Measurements from ENCODE around the gene MID2. TPM values are rescaled to one million over a fixed set of nuclear protein-coding genes. Genes with fewer than 3 reads are reported as not detected.

The MID2 gene
- total and polyA plus RNA-seq, 7 experiments from 2014 or later: 4.4 to 22.5 (median 16.2) TPM

DNA sequence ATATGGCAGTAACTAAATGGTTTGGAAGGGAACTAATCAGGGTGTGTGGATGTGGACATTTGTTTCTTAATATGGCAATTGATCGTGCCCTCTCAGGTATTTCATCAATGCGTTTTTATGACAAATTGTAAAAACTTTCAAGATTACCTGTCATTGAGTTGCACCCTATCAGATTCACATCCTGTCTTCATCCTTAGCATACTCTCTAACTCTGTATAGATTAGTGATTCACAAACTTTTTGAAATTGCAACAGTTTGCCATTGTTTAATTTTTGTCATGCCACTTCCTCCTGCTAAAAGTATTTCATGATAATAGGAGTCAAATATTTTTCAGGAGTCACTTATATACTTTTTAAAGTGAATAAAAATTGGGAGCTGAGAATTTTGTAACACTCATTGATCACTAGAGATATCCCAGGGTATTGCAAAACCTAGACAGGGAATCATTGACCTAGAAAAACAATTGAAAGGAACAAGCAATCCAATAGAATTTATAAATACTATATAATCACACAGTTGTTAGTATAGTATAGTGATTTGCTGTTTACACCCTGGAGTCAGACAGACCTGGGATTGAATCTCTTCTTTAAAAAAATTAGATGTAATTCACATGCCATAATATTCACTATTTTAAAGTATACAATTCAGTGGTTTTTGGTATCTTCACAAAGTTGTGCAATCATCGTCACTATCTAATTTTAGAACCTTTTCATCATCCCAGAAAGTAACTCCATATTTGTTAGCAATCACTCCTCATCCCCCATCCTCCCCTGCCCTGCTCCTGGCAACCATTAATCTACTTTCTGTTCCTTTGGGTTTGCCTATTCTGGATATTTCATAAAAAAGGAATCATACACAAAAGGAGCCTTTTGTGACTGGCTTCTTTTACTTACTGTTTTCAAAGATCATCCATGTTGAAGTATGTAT is 8.9 kb downstream of the MID2 start:
- Mint-ChIP-seq H3K4me3 (no peak overlapping the region), H3K4me1 (peaks cover 0 to 47% (median 16%) of the 10 kb centered on the region in 7 donors), H3K27me3 (peaks cover 0 to 4% (median 0%) of the 10 kb centered on the region in 5 donors), H3K36me3 (peaks cover 0 to 4% (median 0%) of the 10 kb centered on the region in 5 donors), H3K9me3 (no peaks in the 10 kb centered on the region), H3K27ac (no peak overlapping the region)
- CTCF ChIA-PET: no interaction called here
- Histone ChIP-seq H3K27me3 (ENCODE audit: control insufficient read depth in 2 of 2, insufficient read depth in 2 of 2, low read length in 2 of 2) (no peaks in the 10 kb centered on the region), H3K9me3 (ENCODE audit: control insufficient read depth in 2 of 3, low read length in 3 of 3) (no peaks in the 10 kb centered on the region), H3K36me3 (ENCODE audit: control insufficient read depth in 2 of 3, insufficient read depth in 3 of 3, low read length in 3 of 3) (no peaks in the 10 kb centered on the region), H3K4me1 (ENCODE audit: control insufficient read depth in 2 of 2, insufficient read depth in 2 of 2, low read length in 2 of 2) (no peaks in the 10 kb centered on the region), H3K27ac (ENCODE audit: low read depth, low read length) (no peak overlapping the region), H3K4me3 (ENCODE audit: low read length) (no peak overlapping the region)
- DNase-seq (no peak), ATAC-seq (no peak)
- POLR2A ChIA-PET: no interaction called here
- intact Hi-C loops (cut with micrococcal nuclease): no loop called here

DNA sequence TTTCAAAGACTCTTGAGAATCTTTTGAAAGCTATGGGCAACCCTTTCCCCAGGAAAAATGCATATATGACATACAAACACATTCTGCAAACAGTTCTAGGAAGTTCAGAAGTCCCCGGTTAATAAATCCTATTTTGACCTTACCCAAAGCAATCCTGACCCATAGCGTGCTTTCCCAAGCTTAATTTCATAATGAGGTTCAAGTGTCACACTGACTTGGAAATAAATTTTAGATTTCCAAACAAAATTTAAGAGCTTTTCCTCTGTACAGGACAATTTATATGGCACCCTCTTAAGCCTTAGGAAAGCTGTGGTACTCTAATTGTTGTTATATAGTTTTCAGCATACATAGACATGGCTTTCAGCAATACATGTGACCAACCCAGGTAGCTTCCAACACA is 11.3 kb downstream of the MID2 start:
- Histone ChIP-seq H3K36me3 (ENCODE audit: control insufficient read depth in 2 of 3, insufficient read depth in 3 of 3, low read length in 3 of 3) (peaks cover 0 to 4% (median 0%) of the 10 kb centered on the region in 3 experiments), H3K4me3 (ENCODE audit: low read length) (no peak overlapping the region), H3K27me3 (ENCODE audit: control insufficient read depth in 2 of 2, insufficient read depth in 2 of 2, low read length in 2 of 2) (no peaks in the 10 kb centered on the region), H3K4me1 (ENCODE audit: control insufficient read depth in 2 of 2, insufficient read depth in 2 of 2, low read length in 2 of 2) (no peaks in the 10 kb centered on the region), H3K27ac (ENCODE audit: low read depth, low read length) (no peak overlapping the region), H3K9me3 (ENCODE audit: control insufficient read depth in 2 of 3, low read length in 3 of 3) (no peaks in the 10 kb centered on the region)
- POLR2A ChIA-PET: no interaction called here
- Mint-ChIP-seq H3K36me3 (peaks cover 0 to 9% (median 3%) of the 10 kb centered on the region in 5 donors), H3K27ac (no peak overlapping the region), H3K27me3 (peaks cover 0 to 4% (median 0%) of the 10 kb centered on the region in 5 donors), H3K9me3 (no peaks in the 10 kb centered on the region), H3K4me1 (peaks cover 0 to 38% (median 19%) of the 10 kb centered on the region in 7 donors), H3K4me3 (no peak overlapping the region)
- DNase-seq: no peak
- ATAC-seq: no peak
- intact Hi-C loops (cut with micrococcal nuclease): no loop called here
- CTCF ChIA-PET: no interaction called here

DNA sequence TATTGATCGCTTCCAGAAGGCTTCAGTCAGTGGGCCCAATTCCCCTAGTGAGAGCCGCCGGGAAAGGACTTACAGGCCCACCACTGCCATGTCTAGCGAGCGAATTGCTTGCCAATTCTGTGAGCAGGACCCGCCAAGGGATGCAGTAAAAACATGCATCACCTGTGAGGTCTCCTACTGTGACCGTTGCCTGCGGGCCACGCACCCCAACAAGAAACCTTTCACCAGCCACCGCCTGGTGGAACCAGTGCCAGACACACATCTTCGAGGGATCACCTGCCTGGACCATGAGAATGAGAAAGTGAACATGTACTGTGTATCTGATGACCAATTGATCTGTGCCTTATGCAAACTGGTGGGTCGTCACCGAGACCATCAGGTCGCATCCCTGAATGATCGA is 15.3 kb downstream of the MID2 start:
- H3K36me3 Mint-ChIP-seq: peaks cover 0 to 9% (median 3%) of the 10 kb centered on the region in 5 donors
- peaks cover 0 to 30% (median 11%) of the 10 kb centered on the region in 7 donors for H3K4me1 Mint-ChIP-seq
- Histone ChIP-seq H3K27me3 (ENCODE audit: control insufficient read depth in 2 of 2, insufficient read depth in 2 of 2, low read length in 2 of 2) (no peaks in the 10 kb centered on the region), H3K4me1 (ENCODE audit: control insufficient read depth in 2 of 2, insufficient read depth in 2 of 2, low read length in 2 of 2) (no peaks in the 10 kb centered on the region), H3K9me3 (ENCODE audit: control insufficient read depth in 2 of 3, low read length in 3 of 3) (no peaks in the 10 kb centered on the region), H3K36me3 (ENCODE audit: control insufficient read depth in 2 of 3, insufficient read depth in 3 of 3, low read length in 3 of 3) (peaks cover 0 to 4% (median 0%) of the 10 kb centered on the region in 3 experiments), H3K27ac (ENCODE audit: low read depth, low read length) (no peak overlapping the region), H3K4me3 (ENCODE audit: low read length) (no peak overlapping the region)
- intact Hi-C loops (cut with micrococcal nuclease): loop anchor here in 1 of 2 donors (5.0 kb wide), 1 partner anchor 231 kb away; no protein-coding TSS in a partner anchor
- H3K9me3 Mint-ChIP-seq: no peaks in the 10 kb centered on the region
- DNase-seq (no peak), ATAC-seq (no peak)
- no peak overlapping the region for H3K4me3 Mint-ChIP-seq
- H3K27me3 Mint-ChIP-seq: peaks cover 0 to 4% (median 0%) of the 10 kb centered on the region in 5 donors
- CTCF ChIA-PET: no interaction called here
- no peak overlapping the region for H3K27ac Mint-ChIP-seq
- POLR2A ChIA-PET: interaction anchor here (0.5 kb wide), 1 partner anchor 16 kb away, joined by 3 read pairs; no protein-coding TSS in a partner anchor

DNA sequence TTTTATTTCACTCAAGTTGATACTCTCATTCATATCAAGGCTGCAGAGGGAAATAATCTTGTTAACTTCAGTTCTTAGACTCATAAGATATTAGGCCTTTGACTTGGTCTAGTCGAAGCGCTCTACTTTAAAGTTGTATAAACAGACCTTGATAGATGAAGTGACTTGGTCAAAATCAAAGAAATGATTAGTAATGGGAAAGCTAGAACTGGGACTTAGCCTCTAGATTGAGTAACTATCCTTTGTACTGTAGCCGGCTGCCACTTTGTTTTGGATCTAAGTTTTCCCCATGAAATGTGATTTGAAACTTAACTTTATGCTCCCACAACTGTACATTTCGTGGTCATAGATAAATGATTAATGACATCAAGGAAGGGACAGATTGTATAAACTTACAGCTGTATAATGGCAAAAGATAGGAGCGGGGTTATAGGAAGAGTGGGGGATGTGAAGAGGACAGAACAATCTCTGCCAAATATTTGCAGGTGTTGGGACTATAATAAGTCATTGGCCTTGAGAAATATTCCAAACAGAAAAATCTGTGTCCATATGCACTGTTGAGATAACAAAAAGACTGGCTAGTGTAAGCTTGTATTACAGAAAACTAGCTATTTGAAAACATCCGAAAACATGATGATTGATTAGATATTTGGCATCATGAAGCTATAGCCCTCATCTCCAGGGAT is 17.2 kb downstream of the MID2 start:
- ChIA-PET CTCF (no interaction called here), POLR2A (no interaction called here)
- H3K27me3 ChIP-seq (ENCODE audit: control insufficient read depth in 2 of 2, insufficient read depth in 2 of 2, low read length in 2 of 2): no peaks in the 10 kb centered on the region
- Mint-ChIP-seq H3K27me3 (no peaks in the 10 kb centered on the region), H3K9me3 (no peaks in the 10 kb centered on the region), H3K36me3 (peaks cover 0 to 9% (median 3%) of the 10 kb centered on the region in 5 donors), H3K4me1 (peaks cover 0 to 20% (median 7%) of the 10 kb centered on the region in 7 donors), H3K4me3 (no peak overlapping the region), H3K27ac (no peak overlapping the region)
- H3K4me3 ChIP-seq (ENCODE audit: low read length): no peak overlapping the region
- DNase-seq (no peak), ATAC-seq (no peak)
- no peaks in the 10 kb centered on the region for H3K9me3 ChIP-seq (ENCODE audit: control insufficient read depth in 2 of 3, low read length in 3 of 3)
- intact Hi-C loops (cut with micrococcal nuclease): loop anchor here in 1 of 2 donors (5.0 kb wide), 1 partner anchor 229 kb away; no protein-coding TSS in a partner anchor
- H3K27ac ChIP-seq (ENCODE audit: low read depth, low read length): no peak overlapping the region
- peaks cover 0 to 4% (median 0%) of the 10 kb centered on the region in 3 experiments for H3K36me3 ChIP-seq (ENCODE audit: control insufficient read depth in 2 of 3, insufficient read depth in 3 of 3, low read length in 3 of 3)
- H3K4me1 ChIP-seq (ENCODE audit: control insufficient read depth in 2 of 2, insufficient read depth in 2 of 2, low read length in 2 of 2): no peaks in the 10 kb centered on the region

DNA sequence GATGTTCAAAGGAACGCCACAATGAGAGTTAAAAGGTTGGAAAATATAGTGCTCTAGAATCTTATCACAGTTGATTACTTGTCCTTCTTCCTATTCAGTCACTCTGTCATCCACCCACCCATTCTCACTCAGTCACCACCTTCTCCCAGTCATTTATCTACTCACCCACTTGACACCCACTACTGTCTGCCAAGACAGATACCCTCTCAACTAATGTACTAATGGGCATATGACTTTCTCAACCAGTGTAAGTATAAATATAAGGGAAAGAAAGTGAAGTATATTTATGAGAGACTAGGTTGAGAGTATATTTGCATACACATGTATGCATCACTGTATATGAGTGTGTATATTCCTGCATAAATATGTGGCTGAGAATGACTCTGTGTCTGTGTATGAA is 20.0 kb downstream of the MID2 start:
- Mint-ChIP-seq H3K27ac (no peak overlapping the region), H3K36me3 (peaks cover 0 to 9% (median 0%) of the 10 kb centered on the region in 5 donors), H3K4me3 (no peak overlapping the region), H3K4me1 (peaks cover 0 to 20% (median 8%) of the 10 kb centered on the region in 7 donors), H3K9me3 (no peaks in the 10 kb centered on the region), H3K27me3 (no peaks in the 10 kb centered on the region)
- no peaks in the 10 kb centered on the region for H3K9me3 ChIP-seq (ENCODE audit: control insufficient read depth in 2 of 3, low read length in 3 of 3)
- ATAC-seq (no peak), DNase-seq (no peak)
- no peaks in the 10 kb centered on the region for H3K27me3 ChIP-seq (ENCODE audit: control insufficient read depth in 2 of 2, insufficient read depth in 2 of 2, low read length in 2 of 2)
- POLR2A ChIA-PET: no interaction called here
- intact Hi-C loops (cut with micrococcal nuclease): no loop called here
- no peaks in the 10 kb centered on the region for H3K4me1 ChIP-seq (ENCODE audit: control insufficient read depth in 2 of 2, insufficient read depth in 2 of 2, low read length in 2 of 2)
- no peak overlapping the region for H3K4me3 ChIP-seq (ENCODE audit: low read length)
- no peak overlapping the region for H3K27ac ChIP-seq (ENCODE audit: low read depth, low read length)
- peaks cover 0 to 4% (median 0%) of the 10 kb centered on the region in 3 experiments for H3K36me3 ChIP-seq (ENCODE audit: control insufficient read depth in 2 of 3, insufficient read depth in 3 of 3, low read length in 3 of 3)
- CTCF ChIA-PET: no interaction called here

DNA sequence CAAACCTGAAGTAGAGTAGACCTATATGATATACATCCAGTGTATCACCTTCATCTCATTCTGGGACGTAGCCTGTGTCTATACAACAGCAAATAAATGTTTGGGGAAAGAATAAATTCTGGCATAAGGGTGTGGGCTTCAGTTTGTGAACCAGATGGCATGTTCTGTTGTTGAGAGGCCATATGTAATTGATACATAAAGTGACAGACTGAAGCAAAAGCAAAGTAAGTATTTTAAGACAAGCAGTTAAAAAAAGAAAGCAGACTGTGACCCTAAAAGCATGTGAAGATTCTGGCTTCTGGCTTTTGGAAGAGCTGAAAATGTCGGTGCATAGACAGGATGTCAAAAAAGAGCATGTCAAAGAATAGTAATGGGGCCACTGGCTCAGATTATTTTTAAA is 22.9 kb downstream of the MID2 start:
- intact Hi-C loops (cut with micrococcal nuclease): no loop called here
- POLR2A ChIA-PET: no interaction called here

More for the DNA sequence above, 22.9 kb downstream of the MID2 start:
- no peaks in the 10 kb centered on the region for H3K27me3 Mint-ChIP-seq
- DNase-seq (no peak), ATAC-seq (no peak)
- no peak overlapping the region for H3K4me3 Mint-ChIP-seq
- Histone ChIP-seq H3K4me1 (ENCODE audit: control insufficient read depth in 2 of 2, insufficient read depth in 2 of 2, low read length in 2 of 2) (no peaks in the 10 kb centered on the region), H3K27ac (ENCODE audit: low read depth, low read length) (no peak overlapping the region), H3K9me3 (ENCODE audit: control insufficient read depth in 2 of 3, low read length in 3 of 3) (no peaks in the 10 kb centered on the region), H3K4me3 (ENCODE audit: low read length) (no peak overlapping the region), H3K36me3 (ENCODE audit: control insufficient read depth in 2 of 3, insufficient read depth in 3 of 3, low read length in 3 of 3) (no peaks in the 10 kb centered on the region), H3K27me3 (ENCODE audit: control insufficient read depth in 2 of 2, insufficient read depth in 2 of 2, low read length in 2 of 2) (no peaks in the 10 kb centered on the region)
- no peaks in the 10 kb centered on the region for H3K9me3 Mint-ChIP-seq
- peaks cover 0 to 7% (median 4%) of the 10 kb centered on the region in 7 donors for H3K4me1 Mint-ChIP-seq
- peaks cover 0 to 12% (median 0%) of the 10 kb centered on the region in 5 donors for H3K36me3 Mint-ChIP-seq
- no peak overlapping the region for H3K27ac Mint-ChIP-seq
- CTCF ChIA-PET: no interaction called here

All from naive thymus-derived CD4-positive, alpha-beta T cell (primary cell).